ENCODE results near the gene RPP25.

The RPP25 gene

DNA sequence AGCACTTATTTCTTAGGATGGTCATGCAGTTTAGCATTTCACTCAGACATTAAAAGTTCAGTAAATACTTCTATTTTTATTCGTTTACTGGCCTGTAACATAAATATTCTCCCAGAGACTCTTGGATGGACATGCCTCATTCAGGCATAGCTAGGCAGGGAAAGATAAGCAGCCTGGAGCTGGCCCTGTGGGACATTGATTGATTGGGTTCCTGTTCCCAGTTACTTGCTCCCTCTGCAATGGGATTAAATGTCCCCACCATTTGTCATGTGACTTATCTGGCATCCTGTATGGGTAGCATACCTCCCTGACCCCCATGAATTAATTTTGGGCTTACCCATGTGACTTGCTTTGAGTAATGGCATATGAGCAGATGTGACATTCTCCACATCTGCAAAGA lies 36.0 kb upstream of the RPP25 start:
- Histone ChIP-seq H3K4me2 (ENCODE audit: low read depth, low read length, poor library complexity, severe bottlenecking) (no peak overlapping the region), H3K27me3 (ENCODE audit: low read length) (no peaks in the 10 kb centered on the region), H3K9ac (ENCODE audit: low read length) (no peak overlapping the region), H3K9me2 (replicated peaks; ENCODE audit: insufficient read depth, low read length) (no peaks in the 10 kb centered on the region), H3K79me2 (ENCODE audit: insufficient read depth, low read length) (no peaks in the 10 kb centered on the region), H3K27ac (ENCODE audit: low read depth, low read length) (no peak overlapping the region), H4K20me1 (ENCODE audit: low read depth, low read length) (no peaks in the 10 kb centered on the region), H3K9me3 (ENCODE audit: insufficient read depth, low read length) (no peaks in the 10 kb centered on the region), H3F3A (ENCODE audit: insufficient read depth) (no peaks in the 10 kb centered on the region), H2AFZ (ENCODE audit: low read depth, low read length, severe bottlenecking) (no peak overlapping the region), H3K4me3 (ENCODE audit: insufficient read depth, low read length, poor library complexity, severe bottlenecking) (no peak overlapping the region), H3K36me3 (ENCODE audit: low read length) (no peaks in the 10 kb centered on the region)
- TF ChIP-seq, protein P1, sequence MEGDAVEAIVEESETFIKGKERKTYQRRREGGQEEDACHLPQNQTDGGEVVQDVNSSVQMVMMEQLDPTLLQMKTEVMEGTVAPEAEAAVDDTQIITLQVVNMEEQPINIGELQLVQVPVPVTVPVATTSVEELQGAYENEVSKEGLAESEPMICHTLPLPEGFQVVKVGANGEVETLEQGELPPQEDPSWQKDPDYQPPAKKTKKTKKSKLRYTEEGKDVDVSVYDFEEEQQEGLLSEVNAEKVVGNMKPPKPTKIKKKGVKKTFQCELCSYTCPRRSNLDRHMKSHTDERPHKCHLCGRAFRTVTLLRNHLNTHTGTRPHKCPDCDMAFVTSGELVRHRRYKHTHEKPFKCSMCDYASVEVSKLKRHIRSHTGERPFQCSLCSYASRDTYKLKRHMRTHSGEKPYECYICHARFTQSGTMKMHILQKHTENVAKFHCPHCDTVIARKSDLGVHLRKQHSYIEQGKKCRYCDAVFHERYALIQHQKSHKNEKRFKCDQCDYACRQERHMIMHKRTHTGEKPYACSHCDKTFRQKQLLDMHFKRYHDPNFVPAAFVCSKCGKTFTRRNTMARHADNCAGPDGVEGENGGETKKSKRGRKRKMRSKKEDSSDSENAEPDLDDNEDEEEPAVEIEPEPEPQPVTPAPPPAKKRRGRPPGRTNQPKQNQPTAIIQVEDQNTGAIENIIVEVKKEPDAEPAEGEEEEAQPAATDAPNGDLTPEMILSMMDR (IDR thresholded peaks at IDR 0.05; ENCODE audit: insufficient read depth, low read length, poor library complexity, severe bottlenecking), result no peak
- no peak for TF ChIP-seq EZH2phosphoT487 (conservative IDR thresholded peaks at IDR 0.05; ENCODE audit: low read length)

DNA sequence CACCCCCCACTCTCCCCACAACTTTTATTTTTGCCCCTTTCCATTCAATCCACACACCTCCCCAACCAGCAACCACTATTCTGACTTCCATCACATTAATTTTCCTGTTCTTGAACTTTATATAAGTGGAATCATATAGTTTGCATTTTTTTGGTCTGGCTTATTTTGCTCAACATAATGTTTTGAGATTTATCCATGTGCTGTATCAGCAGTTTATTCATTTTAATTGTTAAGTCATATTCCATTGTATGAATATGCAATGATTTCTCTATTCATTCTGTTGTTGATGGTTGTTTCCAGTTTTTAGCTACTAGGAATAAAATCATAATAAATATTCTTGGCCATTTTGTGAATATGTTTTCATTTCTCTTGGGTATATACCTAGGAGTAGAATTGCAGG lies 33.0 kb upstream of the RPP25 start:
- H3K9me2 ChIP-seq (replicated peaks; ENCODE audit: insufficient read depth, low read length), result no peaks in the 10 kb centered on the region
- no peaks in the 10 kb centered on the region for H4K20me1 ChIP-seq (ENCODE audit: low read depth, low read length)
- TF ChIP-seq, protein P1 (IDR thresholded peaks at IDR 0.05; ENCODE audit: insufficient read depth, low read length, poor library complexity, severe bottlenecking), result no peak
- TF ChIP-seq EZH2phosphoT487 (conservative IDR thresholded peaks at IDR 0.05; ENCODE audit: low read length), result no peak
- H3K4me3 ChIP-seq (ENCODE audit: insufficient read depth, low read length, poor library complexity, severe bottlenecking), result no peak overlapping the region
- H3K79me2 ChIP-seq (ENCODE audit: insufficient read depth, low read length), result no peaks in the 10 kb centered on the region
- H2AFZ ChIP-seq (ENCODE audit: low read depth, low read length, severe bottlenecking), result no peak overlapping the region
- H3K9ac ChIP-seq (ENCODE audit: low read length), result no peak overlapping the region
- H3K4me2 ChIP-seq (ENCODE audit: low read depth, low read length, poor library complexity, severe bottlenecking), result no peak overlapping the region
- H3K27me3 ChIP-seq (ENCODE audit: low read length), result no peaks in the 10 kb centered on the region
- no peak overlapping the region for H3K27ac ChIP-seq (ENCODE audit: low read depth, low read length)
- no peaks in the 10 kb centered on the region for H3F3A ChIP-seq (ENCODE audit: insufficient read depth)
- no peaks in the 10 kb centered on the region for H3K9me3 ChIP-seq (ENCODE audit: insufficient read depth, low read length)
- no peaks in the 10 kb centered on the region for H3K36me3 ChIP-seq (ENCODE audit: low read length)

- no peaks in the 10 kb centered on the region for H3K79me2 ChIP-seq (ENCODE audit: insufficient read depth, low read length)
- no peaks in the 10 kb centered on the region for H3F3A ChIP-seq (ENCODE audit: insufficient read depth)
- H3K36me3 ChIP-seq (ENCODE audit: low read length), result no peaks in the 10 kb centered on the region
- H3K4me2 ChIP-seq (ENCODE audit: low read depth, low read length, poor library complexity, severe bottlenecking), result no peak overlapping the region
- H4K20me1 ChIP-seq (ENCODE audit: low read depth, low read length), result no peaks in the 10 kb centered on the region
- H3K27me3 ChIP-seq (ENCODE audit: low read length), result no peaks in the 10 kb centered on the region
- no peak for TF ChIP-seq EZH2phosphoT487 (conservative IDR thresholded peaks at IDR 0.05; ENCODE audit: low read length)
- TF ChIP-seq, protein P1 (IDR thresholded peaks at IDR 0.05; ENCODE audit: insufficient read depth, low read length, poor library complexity, severe bottlenecking), result peak; percentile 57
- H2AFZ ChIP-seq (ENCODE audit: low read depth, low read length, severe bottlenecking), result no peak overlapping the region
- no peak overlapping the region for H3K27ac ChIP-seq (ENCODE audit: low read depth, low read length)
- H3K9ac ChIP-seq (ENCODE audit: low read length), result no peak overlapping the region
- no peaks in the 10 kb centered on the region for H3K9me2 ChIP-seq (replicated peaks; ENCODE audit: insufficient read depth, low read length)
- no peak overlapping the region for H3K4me3 ChIP-seq (ENCODE audit: insufficient read depth, low read length, poor library complexity, severe bottlenecking)
- H3K9me3 ChIP-seq (ENCODE audit: insufficient read depth, low read length), result no peaks in the 10 kb centered on the region
These were observed 31.6 kb upstream of the RPP25 start for GRCh38 chr15:74988007-74988800.
